Measurements from ENCODE around the gene HSD17B2.

HSD17B2 gene

GRCh38 chr16:82051656-82052055 is 16.6 kb downstream of the HSD17B2 start:
- no peak for DNase-seq

GRCh38 chr16:82055117-82055516 is 20.1 kb downstream of the HSD17B2 start:
- DNase-seq = peak; percentile 0

GRCh38 chr16:82055728-82056549 is 20.9 kb downstream of the HSD17B2 start:
- DNase-seq = no peak

DNA sequence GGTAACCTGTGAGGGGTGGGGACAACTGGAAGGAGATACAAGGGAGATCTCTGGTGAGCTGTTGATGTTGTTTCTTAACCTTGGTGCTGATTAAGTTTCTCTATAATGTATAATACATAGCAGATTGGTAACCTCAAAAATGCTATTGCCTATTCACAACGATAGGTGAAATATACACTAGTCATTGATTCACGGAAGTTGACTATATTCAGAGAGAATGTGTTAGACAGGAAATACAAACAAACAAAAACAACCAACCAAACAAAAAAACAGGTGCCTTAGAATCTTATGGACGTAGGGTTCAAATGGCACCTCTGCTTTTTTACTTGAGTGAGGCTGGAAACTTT is 21.5 kb downstream of the HSD17B2 start:
- DNase-seq = no peak

DNA sequence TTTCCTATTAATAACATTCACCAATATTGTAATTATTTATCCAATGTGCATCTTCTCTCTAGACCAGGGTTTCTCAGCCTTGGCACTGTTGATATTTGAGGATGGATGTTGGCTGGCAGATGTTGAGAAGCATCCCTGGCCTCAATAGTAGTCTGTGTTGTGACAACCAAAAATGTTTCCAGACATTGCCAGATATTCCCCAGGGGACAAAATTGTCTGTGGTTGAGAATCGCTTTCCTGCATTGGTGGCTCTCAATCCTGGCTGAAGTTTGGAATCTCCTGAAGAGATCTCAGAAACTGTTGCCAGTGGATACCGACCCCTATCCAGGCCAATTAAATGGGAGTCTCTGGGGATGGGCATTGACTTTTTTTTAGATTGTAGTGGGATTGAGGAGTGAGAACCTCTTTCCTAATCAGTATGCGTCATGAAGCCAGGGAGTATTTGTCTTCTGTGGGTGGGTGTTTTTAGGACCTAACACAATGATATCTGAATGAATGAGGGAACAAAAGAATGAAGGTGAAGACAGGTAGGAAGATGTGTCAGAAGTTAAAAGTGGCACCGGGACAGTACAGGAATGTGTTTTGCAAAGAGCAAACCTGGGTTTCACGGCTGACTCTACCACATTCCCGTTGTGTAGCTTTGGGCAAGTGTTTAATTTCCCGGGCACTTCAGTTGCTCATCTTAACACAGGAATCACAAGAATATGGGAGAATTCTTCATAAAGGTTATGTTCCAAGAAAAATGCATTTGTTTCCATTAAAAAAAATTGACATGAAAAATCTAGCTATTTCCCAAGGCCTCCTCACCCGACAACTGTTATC is 24.3 kb downstream of the HSD17B2 start:
- DNase-seq = no peak

DNA sequence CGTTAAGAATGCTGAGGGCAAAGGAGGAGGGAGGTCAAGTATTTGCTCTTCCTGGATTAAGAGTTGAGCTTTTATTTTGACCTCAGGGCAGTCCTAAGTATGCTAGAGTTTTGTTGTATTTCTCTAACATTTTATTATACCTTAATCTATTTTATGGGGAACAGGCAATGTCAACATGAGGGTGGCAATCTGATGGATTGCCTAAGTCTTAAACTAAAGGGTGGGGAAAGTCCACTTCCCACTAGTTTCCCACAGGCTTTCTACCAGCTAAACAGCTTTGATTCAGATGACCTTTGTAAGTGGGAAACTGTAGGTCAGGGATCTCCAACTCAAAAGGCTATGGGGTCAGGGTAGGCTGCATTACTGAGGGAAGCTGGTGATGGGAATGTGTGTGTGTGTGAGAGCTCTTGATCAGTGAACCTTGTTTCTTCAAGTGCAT is 24.9 kb downstream of the HSD17B2 start:
- no peak for DNase-seq

DNA sequence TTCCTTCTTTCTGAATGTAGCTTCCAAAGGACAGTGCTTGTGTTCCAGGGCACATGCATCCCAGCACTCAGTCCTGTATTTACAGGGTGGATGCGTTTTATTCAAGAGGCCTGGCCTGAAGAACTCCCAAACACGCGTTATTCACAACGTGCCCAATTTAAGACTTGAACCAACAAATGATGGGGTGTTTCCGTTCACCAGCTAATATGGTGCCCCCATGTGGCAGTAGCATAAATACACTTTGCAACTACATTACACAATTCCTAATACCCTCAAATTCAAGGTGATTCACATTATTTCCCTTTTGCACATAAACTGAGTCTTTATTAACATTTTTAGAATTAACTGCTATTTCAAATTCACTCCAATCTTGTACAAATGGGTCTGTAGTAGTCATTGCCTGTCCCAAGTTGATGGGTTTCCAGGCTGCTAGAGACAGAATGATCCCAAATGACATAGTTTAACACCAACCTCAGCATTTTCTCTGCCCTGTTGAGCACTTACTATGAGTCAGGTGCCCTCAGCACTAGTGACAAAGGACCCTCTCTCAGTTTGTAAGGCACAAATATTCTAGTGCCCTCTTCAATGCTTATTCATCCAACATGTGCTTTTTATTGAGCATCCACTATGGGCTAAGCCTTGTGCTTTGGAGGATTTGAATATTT is 26.9 kb downstream of the HSD17B2 start:
- DNase-seq = no peak

- DNase-seq = no peak
Observed at GRCh38 chr16:82062645-82063058, 27.6 kb downstream of the HSD17B2 start.

DNA sequence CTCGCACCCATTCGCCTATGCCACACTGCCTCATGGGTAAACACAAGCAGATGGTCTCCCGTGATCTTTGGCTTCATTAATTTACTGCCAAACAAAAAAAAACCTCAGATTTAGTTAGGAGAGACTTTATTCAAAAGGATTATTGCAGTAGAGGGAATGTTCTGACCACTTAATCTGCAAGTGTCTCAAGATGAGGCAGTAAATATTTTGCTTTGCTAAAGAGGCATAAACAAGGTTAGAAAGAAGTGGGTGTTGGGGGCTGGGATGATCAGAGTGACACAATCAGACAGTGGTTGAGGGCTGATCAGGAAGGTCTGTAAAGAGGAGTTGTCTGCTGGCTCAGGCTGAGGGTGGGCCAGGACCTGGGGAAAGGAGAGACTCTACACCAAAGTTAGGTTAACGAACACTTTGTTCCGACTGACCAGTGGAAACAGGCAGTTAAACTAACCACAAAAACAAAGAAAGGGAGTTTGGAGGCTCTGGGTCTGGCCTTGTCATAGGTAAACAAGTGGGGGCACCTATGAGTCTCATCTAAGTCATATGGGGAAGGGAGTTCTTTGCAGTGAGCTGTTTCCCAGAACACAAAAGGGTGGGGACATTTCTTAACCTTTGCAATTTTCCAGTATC is 28.5 kb downstream of the HSD17B2 start:
- no peak for DNase-seq

GRCh38 chr16:82067042-82067803 is 32.2 kb downstream of the HSD17B2 start:
- no peak for DNase-seq

DNA sequence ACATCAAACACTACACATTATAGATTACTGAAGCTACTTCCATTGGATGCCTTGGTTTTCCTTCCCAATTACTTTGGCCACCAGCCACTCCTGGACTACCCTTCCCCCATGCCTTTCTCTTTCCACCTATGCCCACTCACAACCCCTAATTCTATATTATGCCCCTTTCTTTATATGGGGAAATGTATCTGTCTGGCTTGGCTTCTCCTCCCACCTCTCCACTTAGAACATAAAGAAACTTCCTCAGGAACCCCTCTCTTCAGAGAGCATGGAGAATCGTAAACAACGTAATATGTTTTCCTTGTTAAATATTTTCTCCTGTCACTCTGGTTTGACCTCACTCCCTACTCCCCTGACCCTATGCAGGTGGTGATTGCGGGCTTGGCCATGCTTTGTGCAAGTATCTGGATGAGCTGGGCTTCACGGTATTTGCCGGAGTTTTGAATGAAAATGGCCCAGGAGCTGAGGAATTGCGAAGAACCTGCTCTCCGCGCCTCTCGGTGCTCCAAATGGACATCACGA is 32.8 kb downstream of the HSD17B2 start:
- no peak for DNase-seq

DNA sequence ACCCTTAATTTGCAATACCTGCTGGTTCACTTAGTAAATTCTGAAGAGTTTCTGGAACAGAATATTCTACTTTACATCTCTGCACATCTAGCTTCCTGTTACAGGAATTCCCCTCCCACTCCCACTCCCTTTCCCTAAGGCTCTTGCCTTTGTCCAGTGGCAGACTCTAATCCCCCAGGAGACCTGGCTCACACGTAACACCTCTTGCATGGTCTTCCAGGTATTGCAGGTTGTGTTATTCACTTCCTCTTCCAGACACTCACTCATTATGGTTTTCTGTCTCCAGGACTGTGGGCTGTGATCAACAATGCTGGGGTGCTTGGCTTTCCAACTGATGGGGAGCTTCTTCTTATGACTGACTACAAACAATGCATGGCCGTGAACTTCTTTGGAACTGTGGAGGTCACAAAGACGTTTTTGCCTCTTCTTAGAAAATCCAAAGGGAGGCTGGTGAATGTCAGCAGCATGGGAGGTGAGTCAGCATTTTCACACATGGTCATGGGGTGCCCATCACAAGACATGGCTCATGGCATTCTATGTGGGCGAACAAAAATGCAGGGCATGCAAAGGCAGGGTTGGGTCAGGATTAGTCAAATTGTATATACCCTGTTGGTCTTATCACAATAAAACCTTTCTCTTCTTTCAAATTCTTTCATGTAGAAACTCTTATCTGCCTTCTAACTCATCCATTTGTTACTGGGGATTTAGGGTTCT is 35.8 kb downstream of the HSD17B2 start:
- no peak for DNase-seq

DNA sequence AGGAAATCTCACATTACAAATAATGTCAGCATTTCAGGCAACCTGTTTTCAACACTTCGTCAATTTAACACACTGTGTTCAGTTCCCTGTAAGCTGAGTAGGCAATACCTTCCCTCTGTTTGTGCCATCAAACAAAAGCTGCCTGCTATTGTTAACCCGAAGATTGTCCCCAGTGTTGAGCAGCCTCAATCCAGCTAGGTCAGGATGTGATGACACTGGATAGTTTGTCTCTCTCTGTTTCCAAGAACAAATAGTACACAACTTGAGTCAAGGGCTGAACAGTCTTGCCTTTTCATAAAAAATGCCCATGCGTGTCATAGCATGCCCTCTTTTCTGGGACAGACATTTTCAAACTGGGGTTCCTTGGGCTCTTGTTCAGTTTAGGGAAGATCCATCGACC is 36.4 kb downstream of the HSD17B2 start:
- DNase-seq = no peak

GRCh38 chr16:82072313-82072712 is 37.3 kb downstream of the HSD17B2 start:
- no peak for DNase-seq

- DNase-seq = no peak
Observed at GRCh38 chr16:82074019-82074558, 39.0 kb downstream of the HSD17B2 start.

DNA sequence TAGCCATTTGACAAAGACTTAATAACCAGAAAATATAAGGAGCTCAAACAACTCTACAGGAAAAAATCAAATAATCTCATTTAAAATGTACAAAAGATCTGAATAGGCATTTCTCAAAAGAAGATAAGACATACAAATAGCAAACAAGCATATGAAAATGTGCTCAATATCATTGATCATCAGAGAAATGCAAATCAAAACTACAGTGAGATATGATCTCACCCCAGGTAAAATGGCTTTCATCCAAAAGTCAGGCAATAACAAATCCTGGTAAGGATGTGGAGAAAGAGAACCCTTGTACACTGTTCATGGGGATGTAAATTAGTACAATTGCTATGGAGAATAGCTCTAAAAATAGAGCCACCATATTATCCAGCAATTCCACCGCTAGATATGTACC is 43.1 kb downstream of the HSD17B2 start:
- no peak for DNase-seq

DNA sequence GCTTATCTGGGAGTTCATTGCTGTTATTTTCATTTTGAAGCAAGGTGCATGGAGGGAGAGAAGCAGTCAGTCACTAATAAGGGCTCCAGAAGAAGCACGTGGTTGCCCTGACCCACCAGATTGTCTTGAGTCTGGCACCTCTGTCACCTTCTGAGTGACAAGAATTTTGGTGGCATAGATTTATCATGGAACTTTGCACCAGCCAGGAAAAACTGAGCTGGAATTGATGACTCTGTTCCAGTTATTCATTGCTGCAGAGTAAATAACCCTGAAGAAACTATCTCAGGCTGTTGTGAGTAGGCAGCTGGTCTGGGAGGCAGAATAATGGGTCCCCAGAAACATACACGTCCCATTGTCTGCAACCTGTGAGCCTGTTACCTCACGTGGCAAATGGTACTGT is 44.8 kb downstream of the HSD17B2 start:
- DNase-seq = no peak

DNA sequence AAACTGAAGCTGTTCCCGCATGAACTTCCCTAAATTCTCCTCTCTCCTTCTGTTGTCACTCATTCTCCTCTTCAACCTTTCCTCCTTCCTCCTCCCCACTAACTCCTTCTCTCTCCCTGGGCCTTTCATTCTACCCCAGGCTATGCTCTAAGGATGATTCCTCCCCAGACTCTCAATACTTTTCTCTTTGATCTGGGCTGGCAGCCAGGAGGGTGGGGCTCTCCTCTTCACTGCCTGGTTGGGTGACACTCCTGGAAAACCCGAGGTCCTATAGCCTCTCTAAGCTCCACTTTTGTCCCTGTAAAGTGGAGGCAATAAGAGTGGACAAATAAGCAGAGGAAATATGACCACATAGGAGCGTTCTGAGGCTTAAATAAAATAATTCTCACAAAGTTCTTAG is 46.2 kb downstream of the HSD17B2 start:
- no peak for DNase-seq

DNA sequence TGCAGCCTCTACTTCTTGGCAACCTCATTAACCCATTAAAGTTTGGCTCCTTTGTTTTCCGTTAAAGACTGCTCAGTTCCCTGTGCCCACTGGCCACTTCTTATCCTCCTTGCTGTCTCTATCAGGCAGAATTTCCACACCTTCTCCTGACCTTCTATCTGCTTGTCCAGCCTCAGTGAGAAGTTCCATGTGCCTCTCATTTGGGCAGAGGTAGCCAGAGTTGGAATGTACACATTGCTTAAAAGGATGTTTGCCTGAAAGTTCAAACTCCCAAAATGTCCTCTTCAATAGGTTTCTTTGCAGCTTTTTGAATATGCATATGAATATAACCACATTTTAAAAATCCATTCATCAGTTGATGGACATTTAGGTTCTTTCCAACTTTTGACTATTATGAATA is 47.0 kb downstream of the HSD17B2 start:
- no peak for DNase-seq

DNA sequence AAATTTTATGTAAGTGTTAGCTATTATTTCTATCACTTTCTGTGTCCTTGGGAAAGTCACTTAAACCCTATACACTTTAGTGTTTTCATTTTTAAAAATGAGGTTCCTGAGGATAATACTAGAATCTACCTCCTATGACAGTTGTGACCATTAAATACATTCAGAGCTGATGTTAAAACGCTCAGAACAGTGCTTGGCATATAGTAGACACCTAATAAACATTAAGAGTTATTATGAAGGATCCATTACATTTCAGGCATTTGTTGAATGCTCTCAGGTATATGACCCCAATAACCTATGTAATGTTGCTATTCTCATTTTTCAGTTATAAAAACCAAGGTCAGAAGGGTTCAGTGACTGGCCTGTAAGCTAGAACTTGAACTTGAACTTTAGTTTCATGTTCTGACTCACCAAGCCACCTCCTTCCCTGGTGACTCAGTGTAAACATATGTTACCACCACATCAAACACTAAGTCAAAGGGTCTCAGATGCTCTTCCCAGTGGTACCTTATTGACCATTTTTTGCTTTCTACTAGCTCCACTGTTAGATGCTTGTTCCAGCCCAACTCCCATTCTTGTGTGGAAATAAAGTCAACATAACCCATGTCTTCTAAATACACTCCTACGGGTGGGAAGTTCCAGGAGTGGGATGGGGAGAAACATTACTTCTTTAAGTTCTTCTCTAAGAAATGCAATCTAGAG is 47.6 kb downstream of the HSD17B2 start:
- DNase-seq = no peak

All from DMS79 treated with DMSO at 0.1 percent for 48 hours (cell line).